Measurements from ENCODE around the gene CROCC. TPM values are rescaled to one million over a fixed set of nuclear protein-coding genes. Genes with fewer than 3 reads are reported as not detected.

CROCC gene
- total and polyA plus RNA-seq, 4 donors, result 2.9 to 8.3 (median 5.1) TPM

- 97% methylated on average over 22 of the region's 22 CpGs for WGBS
- Histone ChIP-seq H3K4me1 (ENCODE audit: control insufficient read depth in 4 of 4, insufficient read depth in 4 of 4, low read length in 3 of 4) (no peaks in the 10 kb centered on the region), H3K9me3 (ENCODE audit: control insufficient read depth in 4 of 4, low read length in 3 of 4) (no peaks in the 10 kb centered on the region), H3K4me3 (ENCODE audit: low read depth in 1 of 3, low read length in 3 of 3) (no peak overlapping the region), H3K27ac (ENCODE audit: low read depth in 1 of 2, low read length in 2 of 2) (no peak overlapping the region), H3K9ac (ENCODE audit: low read depth in 1 of 2, low read length in 2 of 2) (no peak overlapping the region), H3K27me3 (ENCODE audit: control insufficient read depth in 4 of 4, insufficient read depth in 4 of 4, low read length in 3 of 4) (no peaks in the 10 kb centered on the region), H3K36me3 (ENCODE audit: control insufficient read depth in 4 of 4, insufficient read depth in 3 of 4, low read depth in 1 of 4, low read length in 3 of 4) (peaks cover 2 to 23% (median 8%) of the 10 kb centered on the region in 4 donors)
- DNase-seq (ENCODE audit: low spot score), result no peak
- TF ChIP-seq NR2F2 (IDR thresholded peaks at IDR 0.05) (no peak), RAD21 (IDR thresholded peaks at IDR 0.05) (no peak)
Observed at GRCh38 chr1:16989676-16990391, 68.1 kb downstream of the CROCC start.

- DNase-seq (ENCODE audit: low spot score), result no peak
- no peaks in the 10 kb centered on the region for H3K27me3 ChIP-seq (ENCODE audit: control insufficient read depth in 4 of 4, insufficient read depth in 4 of 4, low read length in 3 of 4)
- no peak overlapping the region for H3K4me3 ChIP-seq (ENCODE audit: low read depth in 1 of 3, low read length in 3 of 3)
- no peak overlapping the region for H3K9ac ChIP-seq (ENCODE audit: low read depth in 1 of 2, low read length in 2 of 2)
- TF ChIP-seq ATF3 (IDR thresholded peaks at IDR 0.05) (no peak), FOXA1 (IDR thresholded peaks at IDR 0.05) (no peak), NR2F2 (IDR thresholded peaks at IDR 0.05) (no peak), HNF4A (conservative IDR thresholded peaks at IDR 0.05) (no peak), RXRA (IDR thresholded peaks at IDR 0.05) (no peak), MAX (IDR thresholded peaks at IDR 0.05) (no peak), GABPA (IDR thresholded peaks at IDR 0.05 in 1 of 2, conservative IDR thresholded peaks at IDR 0.05 in 1 of 2) (no peak), YY1 (IDR thresholded peaks at IDR 0.05) (no peak), RAD21 (IDR thresholded peaks at IDR 0.05) (no peak), EGR1 (IDR thresholded peaks at IDR 0.05; ENCODE audit: low read depth in 2 of 2) (no peak), SP1 (IDR thresholded peaks at IDR 0.05) (no peak), TAF1 (conservative IDR thresholded peaks at IDR 0.05) (no peak), JUND (IDR thresholded peaks at IDR 0.05) (no peak), CTCF (IDR thresholded peaks at IDR 0.05; ENCODE audit: low read depth, low read length, missing input control) (no peak), REST (IDR thresholded peaks at IDR 0.05) (no peak), HNF4G (IDR thresholded peaks at IDR 0.05) (no peak), FOXA2 (IDR thresholded peaks at IDR 0.05) (no peak)
- no peaks in the 10 kb centered on the region for H3K4me1 ChIP-seq (ENCODE audit: control insufficient read depth in 4 of 4, insufficient read depth in 4 of 4, low read length in 3 of 4)
- H3K9me3 ChIP-seq (ENCODE audit: control insufficient read depth in 4 of 4, low read length in 3 of 4), result no peaks in the 10 kb centered on the region
- 98% methylated on average over 12 of the region's 12 CpGs for WGBS
- no peak overlapping the region for H3K27ac ChIP-seq (ENCODE audit: low read depth in 1 of 2, low read length in 2 of 2)
- peaks cover 2 to 22% (median 9%) of the 10 kb centered on the region in 4 donors for H3K36me3 ChIP-seq (ENCODE audit: control insufficient read depth in 4 of 4, insufficient read depth in 3 of 4, low read depth in 1 of 4, low read length in 3 of 4)
Observed at GRCh38 chr1:16991571-16991970, 69.8 kb downstream of the CROCC start.
